Measurements from ENCODE around the gene RFT1. TPM values are rescaled to one million over a fixed set of nuclear protein-coding genes. Genes with fewer than 3 reads are reported as not detected.

RFT1 gene
- total RNA-seq, 4 donors from 2014 or later, result 4.9 to 18.2 (median 12.8) TPM

DNA sequence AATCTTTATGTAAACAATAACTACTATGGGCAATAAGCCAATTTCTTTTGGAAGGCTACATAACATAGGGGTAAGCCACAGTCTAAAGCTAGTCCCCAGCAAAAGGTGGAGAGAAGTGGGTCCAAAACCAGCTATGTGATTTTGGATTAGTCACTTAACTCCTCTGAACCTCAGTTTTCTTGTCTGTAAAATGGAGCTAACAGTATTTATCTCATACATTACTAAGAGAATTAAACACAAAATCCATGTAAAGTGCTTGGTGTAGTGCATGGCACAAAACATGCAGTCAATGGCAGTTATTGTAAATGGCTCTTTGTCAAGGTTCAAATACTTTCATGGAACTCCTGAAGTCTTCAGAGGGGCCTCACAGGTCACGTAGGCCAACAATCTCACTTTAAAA lies 13.3 kb downstream of the RFT1 start:
- Histone ChIP-seq H3K4me1 (peaks cover 0 to 13% (median 0%) of the 10 kb centered on the region in 3 donors), H3K9me3 (no peaks in the 10 kb centered on the region), H3K27me3 (no peaks in the 10 kb centered on the region), H3K27ac (no peak overlapping the region), H3K36me3 (peaks cover 13 to 79% (median 36%) of the 10 kb centered on the region in 3 donors), H3K4me3 (no peak overlapping the region)
- no peak for TF ChIP-seq CTCF (IDR thresholded peaks at IDR 0.05)
- TF ChIP-seq POLR2A (IDR thresholded peaks at IDR 0.05), result no peak
- WGBS, 2 donors, result 100% methylated on average over 1 of the region's 1 CpG
- intact Hi-C loops (cut with DNase I), result no loop called here
- DNase-seq, result no peak

DNA sequence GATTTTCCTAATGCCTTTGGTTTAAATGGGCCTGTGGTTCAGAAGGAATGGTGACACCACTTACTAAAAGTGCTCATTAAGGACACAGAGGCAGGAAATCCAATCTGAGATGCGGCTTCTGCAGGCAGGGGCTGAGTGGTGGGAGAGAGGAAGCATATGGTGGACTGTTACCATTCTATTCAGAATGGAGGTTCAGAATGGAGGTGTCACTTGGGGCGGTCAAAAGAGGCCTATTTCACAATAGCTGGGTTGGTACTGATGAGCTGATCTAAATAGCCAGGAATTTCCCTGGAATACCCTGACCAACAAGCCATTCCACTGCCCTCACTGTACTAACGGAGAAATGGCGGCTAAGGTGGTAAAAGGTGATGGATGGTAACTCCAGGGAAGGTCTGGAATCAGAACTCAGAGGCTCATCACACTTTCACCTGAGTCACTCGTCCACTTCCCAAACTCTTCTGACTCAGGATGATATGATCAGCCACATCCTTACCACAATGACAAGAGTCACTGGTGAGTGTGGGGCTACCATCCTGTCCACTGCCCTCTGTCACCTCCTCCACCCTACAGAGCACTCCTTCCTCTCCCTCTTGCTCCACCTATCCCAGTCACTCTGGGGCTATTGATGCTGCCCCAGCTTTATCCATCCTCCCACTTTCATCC lies 15.7 kb downstream of the RFT1 start:
- intact Hi-C loops (cut with DNase I), result loop anchor here (5.0 kb wide), 1 partner anchor 83 kb away; no protein-coding TSS in a partner anchor
- Histone ChIP-seq H3K4me1 (peaks cover 8 to 23% (median 8%) of the 10 kb centered on the region in 3 donors), H3K27me3 (no peaks in the 10 kb centered on the region), H3K9me3 (no peaks in the 10 kb centered on the region), H3K27ac (peak overlapping the region in 1 of 4 donors; percentile 9), H3K4me3 (no peak overlapping the region), H3K36me3 (peaks cover 17 to 69% (median 29%) of the 10 kb centered on the region in 3 donors)
- WGBS, 2 donors, result 64 to 77% methylated on average over 5 of the region's 5 CpGs
- TF ChIP-seq CTCF (IDR thresholded peaks at IDR 0.05) (no peak), POLR2A (IDR thresholded peaks at IDR 0.05) (no peak)
- no peak for DNase-seq

GRCh38 chr3:53114011-53114400 lies 16.2 kb downstream of the RFT1 start:
- Histone ChIP-seq H3K4me3 (no peak overlapping the region), H3K36me3 (peaks cover 16 to 69% (median 24%) of the 10 kb centered on the region in 3 donors), H3K9me3 (no peaks in the 10 kb centered on the region), H3K27ac (peak overlapping the region in 1 of 4 donors; percentile 9), H3K27me3 (no peaks in the 10 kb centered on the region), H3K4me1 (peaks cover 12 to 29% (median 13%) of the 10 kb centered on the region in 3 donors)
- no peak for TF ChIP-seq POLR2A (IDR thresholded peaks at IDR 0.05)
- TF ChIP-seq CTCF (IDR thresholded peaks at IDR 0.05), result peak; percentile 85 to 92 (median 90)
- peak; percentile 19 for DNase-seq
- 9 to 12% methylated on average over 5 of the region's 5 CpGs for WGBS, 2 donors
- intact Hi-C loops (cut with DNase I), result loop anchor here (5.0 kb wide), 1 partner anchor 83 kb away; no protein-coding TSS in a partner anchor

GRCh38 chr3:53113293-53114010 lies 16.8 kb downstream of the RFT1 start:
- Histone ChIP-seq H3K27me3 (no peaks in the 10 kb centered on the region), H3K9me3 (no peaks in the 10 kb centered on the region), H3K4me1 (peaks cover 12 to 34% (median 15%) of the 10 kb centered on the region in 3 donors), H3K4me3 (no peak overlapping the region), H3K36me3 (peaks cover 10 to 69% (median 19%) of the 10 kb centered on the region in 3 donors), H3K27ac (no peak overlapping the region)
- intact Hi-C loops (cut with DNase I), result loop anchor here (5.0 kb wide), 1 partner anchor 84 kb away; no protein-coding TSS in a partner anchor
- TF ChIP-seq CTCF (IDR thresholded peaks at IDR 0.05), result no peak
- TF ChIP-seq POLR2A (IDR thresholded peaks at IDR 0.05), result no peak
- DNase-seq, result no peak
- 38 to 63% methylated on average over 1 of the region's 1 CpG for WGBS, 2 donors

DNA sequence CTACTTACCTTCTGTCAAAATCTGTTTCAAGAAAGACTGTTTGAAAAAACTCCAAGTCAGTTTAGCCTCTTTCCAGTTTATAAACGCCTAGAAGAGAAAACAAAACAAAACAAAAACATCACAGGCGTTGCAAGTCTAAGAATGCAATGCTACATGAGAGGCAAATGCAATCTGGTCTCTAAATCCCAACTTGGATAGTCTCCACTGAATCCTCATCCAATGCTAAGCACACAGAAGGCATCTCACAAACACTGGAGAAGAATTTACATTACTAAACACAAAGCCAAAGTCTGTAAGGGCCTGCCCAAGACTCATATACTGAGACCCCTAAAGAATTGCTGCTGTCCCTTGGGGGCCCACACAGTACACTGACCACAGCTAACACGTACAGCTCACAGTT lies 18.4 kb downstream of the RFT1 start:
- WGBS, 2 donors, result 54 to 60% methylated on average over 2 to 3 of the region's 3 CpGs
- H3K4me1 ChIP-seq, result peaks cover 12 to 36% (median 15%) of the 10 kb centered on the region in 3 donors
- no peak for DNase-seq
- intact Hi-C loops (cut with DNase I), result loop anchor here (5.0 kb wide), 1 partner anchor 85 kb away; no protein-coding TSS in a partner anchor
- peaks cover 6 to 69% (median 6%) of the 10 kb centered on the region in 3 donors for H3K36me3 ChIP-seq
- TF ChIP-seq POLR2A (IDR thresholded peaks at IDR 0.05) (no peak), CTCF (IDR thresholded peaks at IDR 0.05) (no peak)
- peak overlapping the region in 2 of 4 donors; percentile 1 to 39 for H3K27ac ChIP-seq
- H3K4me3 ChIP-seq, result no peak overlapping the region
- no peaks in the 10 kb centered on the region for H3K27me3 ChIP-seq
- no peaks in the 10 kb centered on the region for H3K9me3 ChIP-seq

Data from esophagus squamous epithelium (tissue), 5 donors.